ENCODE data around the gene CDADC1.
"Not testable (repeated sequence)": the region's sequence is repeated elsewhere in the genome, so short reads cannot be mapped to it uniquely, and the experiment has no call there.

CDADC1 gene

DNA sequence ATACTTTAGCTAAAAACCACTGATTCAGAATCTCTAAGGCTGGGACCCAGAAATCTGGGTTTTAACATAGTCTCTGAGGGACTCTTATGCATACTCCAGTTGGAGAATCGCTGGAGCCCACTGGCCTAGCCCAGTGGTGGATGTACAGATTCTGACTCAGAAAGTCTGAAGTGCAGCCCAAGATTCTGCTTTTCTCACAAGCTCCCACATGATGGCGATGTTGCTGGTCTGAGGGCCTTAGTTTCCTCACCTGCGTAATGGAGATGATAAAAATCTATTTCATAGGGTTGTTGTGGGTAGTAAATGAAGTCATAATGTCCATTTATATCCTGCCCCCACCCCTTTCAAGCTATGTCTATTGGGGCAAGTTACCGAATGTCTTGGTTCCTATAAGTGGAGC is 7.7 kb upstream of the CDADC1 start:
- DNase-seq = no peak

DNA sequence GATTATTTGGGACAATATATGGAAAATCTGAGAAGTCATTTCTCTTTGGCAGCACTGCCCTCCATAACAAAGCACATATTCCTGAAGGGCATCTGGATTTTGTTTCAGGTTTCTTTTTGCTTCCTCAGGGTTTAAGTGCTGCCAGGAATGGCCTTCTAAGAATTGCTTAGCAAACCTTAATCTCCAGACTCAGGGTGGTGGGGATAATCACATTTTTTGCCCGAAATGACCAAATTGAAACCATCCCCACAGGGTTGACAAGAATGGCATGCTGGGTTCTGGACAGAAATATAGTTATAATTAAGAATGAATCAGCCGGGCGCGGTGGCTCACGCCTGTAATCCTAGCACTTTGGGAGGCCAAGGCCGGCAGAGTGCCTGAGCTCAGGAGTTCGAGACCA is 6.4 kb upstream of the CDADC1 start:
- DNase-seq = no peak

DNA sequence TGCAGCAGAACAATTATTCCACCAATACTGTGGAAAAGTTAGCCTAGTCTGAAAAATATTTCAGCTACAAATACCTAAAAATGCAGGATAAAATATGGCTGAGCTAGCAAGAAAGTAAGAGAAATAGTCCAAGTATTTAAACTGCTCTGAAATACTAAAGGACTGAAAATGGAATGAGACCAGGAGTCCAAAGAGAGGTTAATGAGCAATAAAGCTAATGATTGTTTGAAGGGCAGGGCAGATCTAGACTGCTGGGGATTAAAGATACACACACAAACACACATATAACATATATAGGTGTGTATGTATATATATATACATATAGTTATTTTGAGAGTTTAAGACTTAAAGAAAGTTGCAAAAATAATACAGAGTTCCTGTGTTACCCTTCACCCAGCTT is 2.6 kb upstream of the CDADC1 start:
- no peak for DNase-seq

DNA sequence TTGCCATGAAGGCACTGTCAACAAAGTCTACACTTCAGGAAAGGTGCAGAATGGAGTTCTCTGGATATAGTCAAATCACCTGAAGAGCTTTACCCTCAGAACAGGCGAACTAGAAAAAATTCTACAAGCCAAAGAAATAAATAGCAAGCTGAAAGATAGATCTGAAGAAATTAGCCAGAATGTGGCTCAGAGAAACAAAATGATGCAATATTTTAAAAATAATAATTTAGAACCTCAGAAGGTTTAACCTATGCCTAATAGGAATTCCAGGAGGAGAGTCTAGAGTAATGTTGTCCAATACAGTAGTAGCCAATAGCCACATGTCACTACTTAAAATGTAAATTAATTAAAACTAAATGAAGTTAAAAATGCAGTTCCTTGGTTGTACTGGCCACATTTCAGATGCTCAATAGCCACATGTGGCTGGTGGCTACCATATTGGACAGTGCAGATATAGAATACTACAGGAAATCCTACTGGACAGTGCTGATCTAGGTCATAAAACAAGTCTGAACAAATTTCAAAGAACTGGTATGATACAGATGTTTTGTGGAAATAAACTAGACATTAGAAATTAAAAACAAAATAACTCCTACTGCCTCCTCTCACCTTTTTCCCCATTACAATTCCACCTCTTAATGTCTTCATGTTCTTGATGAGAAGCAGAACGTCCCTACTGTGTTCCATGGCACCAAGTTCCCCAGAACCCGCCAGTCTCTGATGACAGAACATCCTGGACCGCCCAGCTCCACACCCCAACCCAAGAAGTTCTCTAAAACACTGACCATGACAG is 679 bp upstream of the CDADC1 start:
- no peak for DNase-seq

DNA sequence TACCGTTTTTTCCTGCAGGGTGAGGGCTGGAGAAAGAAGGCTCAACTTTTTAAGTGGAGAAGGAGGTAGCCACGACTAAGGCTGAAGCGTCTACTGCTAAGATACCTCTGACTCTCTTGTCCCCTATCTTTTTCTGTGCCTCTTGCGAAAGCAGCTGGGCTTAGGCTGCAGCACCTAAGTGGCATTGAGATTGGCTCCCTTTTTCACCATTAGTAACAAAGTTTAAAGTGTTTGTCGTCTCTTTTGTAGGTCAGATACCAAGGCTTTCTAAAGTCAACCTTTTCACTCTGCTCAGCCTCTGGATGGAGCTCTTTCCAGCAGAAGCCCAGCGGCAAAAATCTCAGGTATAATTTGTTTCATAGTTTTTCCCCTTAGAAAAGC is 887 bp downstream of the CDADC1 start:
- DNase-seq = no peak

DNA sequence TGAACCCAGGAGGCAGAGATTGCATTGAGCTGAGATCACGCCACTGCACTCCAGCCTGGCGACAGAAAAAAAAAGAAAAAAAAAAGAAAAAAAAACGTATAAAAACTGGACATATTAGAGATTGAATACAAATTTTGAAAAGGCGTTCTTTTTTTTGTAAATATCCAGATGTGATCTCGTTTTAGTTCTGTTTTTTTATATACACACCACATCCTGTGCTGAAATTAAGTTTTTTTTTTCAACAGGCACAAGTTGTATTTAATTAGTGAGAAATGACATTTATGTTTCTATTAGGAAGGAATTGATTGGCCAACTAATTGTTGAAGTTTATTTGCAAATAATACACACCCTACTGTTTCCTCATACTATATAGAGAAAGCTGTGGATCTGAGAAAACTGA is 3.6 kb downstream of the CDADC1 start:
- DNase-seq = no peak

DNA sequence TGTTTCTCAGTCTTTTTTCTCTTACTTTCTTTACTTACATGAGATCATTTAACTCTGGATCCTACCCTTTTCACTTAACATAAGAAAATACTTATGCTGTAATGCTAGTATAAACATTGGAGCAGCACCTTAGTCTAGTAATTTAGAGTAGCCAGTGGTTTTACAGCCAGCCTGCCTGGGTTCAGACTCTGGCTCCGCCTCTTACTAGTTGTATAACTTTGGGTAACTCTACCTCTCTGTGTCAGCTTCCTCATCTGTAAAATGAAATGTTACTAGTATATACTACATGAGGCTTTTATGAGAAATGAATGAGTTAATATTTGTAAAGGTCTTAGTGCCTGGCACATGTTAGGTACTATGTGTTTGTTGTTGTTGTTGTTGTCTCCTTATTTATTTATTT is 5.6 kb downstream of the CDADC1 start:
- DNase-seq = no peak

DNA sequence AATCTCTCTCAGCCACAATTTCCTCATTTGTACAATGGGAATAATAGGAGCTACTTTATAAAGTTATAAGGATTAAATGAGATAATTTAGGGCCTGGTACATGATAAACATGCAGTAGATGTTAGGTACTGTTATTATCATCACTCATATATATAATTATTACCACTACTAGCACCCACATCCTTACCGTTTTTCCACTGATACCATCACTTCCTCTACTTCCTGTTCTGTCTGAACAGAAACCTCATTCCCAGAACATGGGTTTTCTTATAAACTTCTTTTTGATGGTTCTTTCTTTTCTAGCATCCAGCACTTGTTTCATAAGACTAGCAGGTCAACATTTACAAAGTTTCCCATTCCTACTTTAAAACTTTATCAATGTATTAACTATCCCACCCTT is 6.3 kb downstream of the CDADC1 start:
- no peak for DNase-seq

DNA sequence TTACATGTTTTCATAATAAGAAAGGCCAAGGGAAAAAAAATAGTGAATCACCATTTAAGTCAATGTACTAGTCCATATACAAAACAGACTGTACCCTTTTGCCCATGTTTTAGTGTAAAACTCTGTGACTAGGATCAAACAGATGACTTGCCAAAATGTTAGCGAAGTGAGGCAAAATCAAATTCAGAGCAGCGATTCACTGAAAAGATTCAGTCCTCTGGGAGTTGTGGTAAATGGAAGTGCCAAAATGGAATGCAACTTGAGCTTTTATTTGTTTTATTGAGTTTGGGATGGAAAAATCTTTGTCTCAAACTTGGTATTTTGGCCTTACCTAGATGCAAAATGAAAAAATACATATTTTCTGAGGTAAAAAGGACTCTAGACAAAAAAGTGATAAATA is 9.1 kb downstream of the CDADC1 start:
- DNase-seq = no peak

DNA sequence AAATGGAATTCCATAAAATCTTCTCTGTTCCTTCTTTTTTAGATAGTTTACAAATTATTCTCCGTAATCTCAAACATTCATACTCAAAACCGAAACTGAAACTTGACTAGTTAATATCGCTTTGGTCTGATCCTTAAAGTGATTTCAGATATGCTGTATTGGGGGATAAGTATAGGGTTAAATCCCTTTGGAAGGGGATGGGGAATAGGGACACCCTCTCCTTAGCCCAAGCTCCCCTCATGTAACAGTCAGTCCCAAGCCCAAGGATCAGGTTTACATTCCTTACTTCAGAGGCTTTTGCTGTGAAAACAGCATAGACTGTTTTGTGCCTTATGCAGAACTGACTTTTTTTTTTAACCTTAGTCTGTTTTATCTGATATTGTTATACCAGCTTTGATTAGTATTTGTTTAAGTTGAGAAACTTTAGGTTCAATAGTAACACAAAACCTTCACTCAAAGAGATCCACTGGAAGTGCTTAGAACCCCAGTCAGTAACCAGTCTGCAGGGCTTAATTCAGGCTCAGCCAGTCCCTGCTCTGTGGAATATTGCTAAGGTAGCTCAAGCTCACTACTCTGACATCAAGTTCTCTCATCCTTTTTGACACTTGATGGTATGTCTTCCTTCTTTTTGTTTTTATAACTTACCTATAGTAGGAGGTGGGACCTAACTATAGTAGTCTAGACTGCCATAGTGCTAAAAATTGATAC is 10.5 kb downstream of the CDADC1 start:
- no peak for DNase-seq

DNA sequence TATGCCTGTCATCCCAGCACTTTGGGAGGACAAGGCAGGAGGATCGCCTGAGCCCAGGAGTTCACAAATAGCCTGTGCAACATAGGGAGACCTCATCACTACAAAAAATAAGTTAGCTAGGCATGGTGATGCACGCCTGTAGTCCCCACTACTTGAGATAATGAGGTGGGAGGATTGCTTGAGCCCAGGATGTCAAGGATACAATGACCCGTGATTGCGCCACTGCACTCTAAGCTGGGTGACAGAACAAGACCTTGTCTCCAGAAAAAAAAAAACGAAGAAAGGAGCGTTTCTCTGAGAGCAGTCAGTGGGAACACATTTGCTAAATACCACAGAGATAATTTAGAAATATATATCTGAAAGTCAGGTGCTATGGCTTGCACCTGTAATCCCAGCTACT is 11.9 kb downstream of the CDADC1 start:
- DNase-seq = no peak

DNA sequence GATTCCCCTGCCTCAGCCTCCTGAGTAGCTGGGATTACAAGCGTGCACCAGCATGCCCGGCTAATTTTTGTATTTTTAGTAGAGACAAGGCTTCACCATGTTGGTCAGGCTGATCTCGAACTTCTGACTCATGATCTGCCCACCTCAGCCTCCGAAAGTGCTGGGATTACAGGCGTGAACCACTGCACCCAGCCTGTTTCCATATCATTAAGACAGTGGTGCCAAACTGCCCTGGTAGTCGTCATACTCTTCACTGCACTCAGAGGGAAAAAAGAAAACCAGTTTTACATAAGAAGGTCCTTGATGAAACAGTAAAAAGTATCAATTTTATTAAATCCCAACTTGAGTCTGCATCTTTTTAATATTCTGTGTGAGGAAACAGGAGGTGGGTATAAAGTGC is 14.9 kb downstream of the CDADC1 start:
- DNase-seq = no peak

DNA sequence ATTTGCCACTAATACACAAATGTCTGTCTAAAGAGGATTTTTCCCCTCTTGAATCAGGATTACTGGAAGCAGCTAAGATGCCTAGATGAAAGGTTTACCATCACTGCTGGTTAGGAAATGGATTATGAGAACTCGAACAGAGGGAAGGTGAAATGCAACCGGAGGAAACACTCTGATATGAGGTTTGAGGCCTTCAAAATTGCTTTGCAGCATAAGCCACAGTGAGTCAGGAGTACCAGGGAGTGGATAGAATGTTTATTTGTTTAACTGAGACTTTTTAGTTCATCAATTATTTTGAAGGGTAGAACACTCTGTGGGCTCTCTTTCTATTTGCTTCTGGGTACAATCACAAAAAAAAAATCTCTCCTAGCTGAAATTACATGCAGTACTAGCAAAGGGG is 18.1 kb downstream of the CDADC1 start:
- DNase-seq = no peak

DNA sequence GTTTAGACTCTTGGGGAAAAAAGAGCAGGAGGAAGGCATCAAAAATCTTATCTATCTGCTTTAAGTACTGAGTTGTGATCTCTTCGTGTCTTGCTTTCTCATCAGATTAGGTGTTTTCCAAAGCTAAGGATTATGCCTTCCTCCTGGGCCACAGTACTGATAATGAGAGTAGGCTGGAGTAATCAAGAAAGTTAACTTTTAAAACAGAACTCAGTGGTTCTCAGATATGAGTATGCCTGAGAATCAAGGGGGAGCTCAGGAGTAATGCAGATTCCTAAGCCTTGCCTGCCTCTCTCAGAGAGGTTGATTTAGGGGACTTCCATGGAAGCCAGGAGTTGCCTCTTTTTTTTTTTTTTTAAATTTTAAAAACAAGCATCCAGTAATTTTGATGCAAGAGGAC is 23.5 kb downstream of the CDADC1 start:
- DNase-seq = no peak

DNA sequence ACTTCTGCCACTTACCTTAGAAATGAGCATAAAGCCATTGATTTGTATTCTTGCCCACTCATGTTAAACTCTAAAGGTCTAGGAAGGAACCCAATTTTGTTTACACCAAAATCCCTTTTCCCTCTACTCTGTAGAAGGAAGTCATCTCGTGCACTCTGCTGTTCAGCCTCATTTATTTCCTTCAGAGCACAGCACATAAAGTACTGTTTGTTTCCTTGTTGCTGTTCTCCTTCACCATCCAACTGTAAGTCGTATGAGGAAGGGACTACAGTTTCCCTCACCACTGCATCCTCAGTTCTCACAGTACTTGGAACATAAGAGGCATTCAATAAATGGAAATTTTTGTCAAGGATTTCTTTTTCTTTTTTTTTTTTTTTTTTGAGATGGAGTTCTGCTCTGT is 24.6 kb downstream of the CDADC1 start:
- no peak for DNase-seq

DNA sequence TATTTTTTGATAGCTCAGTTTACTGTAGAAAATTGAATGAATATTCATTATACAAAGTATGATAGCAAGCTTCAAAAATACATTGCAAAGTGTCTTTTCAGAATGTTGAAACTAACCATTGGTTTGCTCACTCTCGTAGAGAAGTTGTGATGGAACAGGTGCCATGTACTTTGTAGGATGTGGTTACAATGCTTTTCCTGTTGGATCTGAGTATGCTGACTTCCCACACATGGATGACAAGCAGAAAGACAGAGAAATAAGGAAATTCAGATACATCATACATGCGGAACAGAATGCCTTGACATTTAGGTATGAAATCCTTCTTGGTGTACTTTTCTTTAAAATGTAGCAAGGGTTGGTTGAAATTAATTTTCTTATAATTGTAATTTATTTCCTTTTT is 30.5 kb downstream of the CDADC1 start:
- DNase-seq = no peak

DNA sequence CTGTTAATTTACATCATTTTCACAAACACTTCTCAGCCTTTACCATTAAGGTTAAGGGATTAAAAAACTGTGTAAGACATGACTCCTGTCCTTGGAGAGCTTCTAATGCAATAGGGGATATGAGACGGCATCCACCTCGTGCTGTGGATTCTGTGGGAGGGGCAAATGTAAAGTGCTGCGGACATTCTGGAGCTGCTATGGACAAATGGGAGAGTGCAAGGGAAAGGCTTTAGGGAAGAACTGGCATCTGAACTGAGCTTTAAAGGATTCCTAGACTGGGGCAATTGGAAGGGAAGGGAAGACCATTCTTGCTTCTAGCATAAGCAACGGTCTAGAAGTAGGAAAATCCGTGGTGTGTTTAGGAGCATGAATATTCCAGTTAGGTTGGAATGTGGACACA is 31.4 kb downstream of the CDADC1 start:
- no peak for DNase-seq

DNA sequence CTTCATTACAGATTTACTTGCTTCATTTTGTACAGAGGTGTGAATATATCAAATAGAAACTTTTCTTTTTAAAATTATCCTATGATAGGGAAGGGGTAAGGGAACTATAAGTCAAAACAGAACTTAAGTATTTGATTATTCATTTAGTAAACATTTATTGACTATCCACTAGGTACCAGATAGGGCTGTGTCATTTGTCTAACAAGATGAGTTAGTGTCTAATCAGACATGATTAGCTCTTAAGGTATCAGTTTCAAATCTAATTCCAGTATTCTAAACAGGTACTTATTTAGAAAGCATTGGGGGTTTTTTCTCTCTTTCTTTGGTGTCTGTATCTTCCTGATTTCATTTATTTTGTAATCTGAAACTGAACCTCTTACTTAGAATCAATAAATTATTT is 32.2 kb downstream of the CDADC1 start:
- no peak for DNase-seq

DNA sequence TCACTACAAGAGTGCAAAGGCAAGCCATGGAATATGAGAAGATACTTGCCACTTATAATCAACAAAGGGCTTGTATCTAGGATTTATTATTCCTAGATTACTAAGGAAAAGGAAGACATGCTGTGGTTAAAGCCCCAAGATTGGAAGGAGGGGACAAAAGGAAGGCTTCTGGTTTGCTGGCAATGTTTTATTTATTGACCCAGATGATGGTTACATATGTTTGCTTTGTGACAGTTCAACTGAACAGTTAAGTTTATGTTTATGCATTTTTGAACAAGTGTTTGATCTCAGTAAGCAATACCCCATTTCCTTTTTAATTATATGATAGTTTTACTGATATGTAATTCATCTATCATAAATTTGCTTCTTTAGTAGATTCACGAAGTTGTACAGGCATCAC is 40.3 kb downstream of the CDADC1 start:
- no peak for DNase-seq

DNA sequence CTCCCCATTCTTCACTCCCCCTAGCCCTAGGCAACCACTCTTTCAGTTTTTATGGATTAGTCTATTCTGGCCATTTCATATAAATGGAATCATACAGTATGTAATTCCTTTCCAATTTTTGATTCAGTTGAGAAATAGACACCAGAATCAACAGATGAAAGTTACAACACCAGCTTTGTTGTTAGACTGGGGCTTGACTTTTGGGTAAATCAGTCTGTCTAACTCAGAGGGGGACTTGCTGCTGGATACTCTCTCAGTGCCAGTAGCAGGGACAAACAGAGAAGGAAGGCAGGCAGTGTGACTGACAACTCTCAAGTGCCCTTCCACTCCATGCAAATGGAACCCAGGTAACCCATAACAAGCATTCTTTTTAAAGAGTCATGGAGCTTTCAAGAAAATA is 40.7 kb downstream of the CDADC1 start:
- no peak for DNase-seq

DNA sequence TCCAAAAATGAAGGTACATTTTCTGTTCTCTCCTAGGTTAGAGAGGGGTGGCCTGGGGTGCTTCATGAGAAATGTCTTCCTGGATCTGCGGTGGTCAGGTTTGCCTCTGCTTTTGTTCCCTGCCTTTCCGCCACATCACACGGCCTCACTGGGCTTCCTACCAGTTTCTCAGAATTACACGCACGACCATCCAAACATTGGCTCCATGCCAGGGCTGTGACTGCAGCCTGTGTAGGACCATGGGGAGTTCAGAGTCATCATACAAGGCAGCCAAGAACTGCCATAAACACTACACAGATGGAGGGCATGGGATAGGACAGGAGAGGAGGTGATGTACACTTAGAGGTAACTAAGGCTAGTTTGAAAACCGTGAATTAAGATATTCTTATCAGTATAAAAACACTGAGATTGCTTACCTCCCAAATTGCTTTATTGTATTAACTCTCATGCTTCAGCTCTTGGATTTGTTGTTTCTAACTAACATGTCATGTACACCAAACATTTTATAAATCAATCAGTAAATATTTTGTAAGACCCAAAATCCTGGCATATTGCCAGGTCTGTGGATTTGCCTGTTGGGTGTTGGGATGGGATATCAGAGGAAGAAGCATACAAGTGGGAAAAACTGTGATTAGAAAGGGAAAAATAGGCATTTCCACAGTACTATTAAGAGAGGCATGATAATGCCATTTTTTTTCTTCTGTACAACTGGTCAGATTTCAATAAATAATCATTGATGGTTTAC is 45.2 kb downstream of the CDADC1 start:
- DNase-seq = no peak

DNA sequence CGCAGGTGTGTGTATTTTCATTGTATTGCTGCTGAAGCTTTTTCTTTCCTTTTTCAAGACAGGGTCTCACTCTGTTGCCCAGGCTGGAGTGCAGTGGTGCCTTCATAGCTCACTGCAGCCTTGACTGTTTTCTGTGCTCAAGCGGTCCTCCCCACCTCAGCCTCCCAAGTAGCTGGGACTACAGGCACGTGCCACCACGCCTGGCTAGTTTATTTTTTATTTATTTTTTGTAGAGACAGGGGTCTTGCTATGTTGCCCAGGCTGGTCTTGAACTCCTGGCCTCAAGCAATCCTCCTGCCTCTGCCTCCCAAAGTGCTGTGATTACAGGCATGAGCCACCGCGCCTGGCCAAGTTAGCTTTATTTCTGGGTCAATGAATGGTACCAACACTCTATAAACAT is 47.0 kb downstream of the CDADC1 start:
- DNase-seq = not testable (repeated sequence)

DNA sequence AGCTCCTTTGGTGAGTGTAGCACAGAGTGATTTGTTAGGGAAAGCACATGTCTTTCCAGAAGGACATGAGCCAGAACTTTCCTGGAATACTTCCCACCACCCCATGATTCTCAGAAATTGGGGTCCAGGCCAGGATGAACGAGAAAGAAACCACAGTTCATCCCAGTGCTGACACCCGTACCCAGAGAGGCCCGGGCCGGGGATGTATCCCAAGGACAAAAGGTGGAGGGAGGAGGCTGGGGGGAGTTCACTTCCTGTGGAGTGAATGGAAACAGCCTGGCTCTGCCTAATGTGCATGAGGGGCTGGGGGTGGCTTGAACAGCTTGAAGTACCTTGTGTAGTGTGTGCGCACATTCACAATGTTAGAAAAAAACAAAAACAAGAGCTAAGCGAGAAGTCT is 47.5 kb downstream of the CDADC1 start:
- DNase-seq = no peak

DNA sequence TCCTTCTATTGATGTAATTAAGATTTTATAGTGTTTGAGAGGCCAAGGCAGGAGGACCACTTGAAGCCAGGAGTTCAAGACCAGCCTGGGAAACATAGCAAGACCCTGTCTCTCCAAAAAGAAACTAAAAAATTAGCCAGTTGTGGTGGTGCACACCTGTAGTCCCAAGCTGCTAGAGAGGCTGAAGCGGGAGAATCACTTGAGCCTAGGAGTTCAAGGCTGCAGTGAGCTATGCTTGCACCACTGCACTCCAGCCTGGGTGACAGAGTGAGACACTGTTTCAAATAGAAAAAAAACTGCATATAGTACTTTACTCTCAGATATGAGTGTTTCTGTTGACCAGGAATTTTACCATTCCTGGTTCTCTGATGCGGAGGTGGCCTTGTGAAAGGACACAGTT is 48.9 kb downstream of the CDADC1 start:
- no peak for DNase-seq
